Measurements from ENCODE around the gene TPPP.
A peak's percentile ranks its signal among the peaks of the same experiment; 100 is the strongest.
"Not testable (repeated sequence)": the region's sequence is repeated elsewhere in the genome, so short reads cannot be mapped to it uniquely, and the experiment has no call there.

TPPP gene

DNA sequence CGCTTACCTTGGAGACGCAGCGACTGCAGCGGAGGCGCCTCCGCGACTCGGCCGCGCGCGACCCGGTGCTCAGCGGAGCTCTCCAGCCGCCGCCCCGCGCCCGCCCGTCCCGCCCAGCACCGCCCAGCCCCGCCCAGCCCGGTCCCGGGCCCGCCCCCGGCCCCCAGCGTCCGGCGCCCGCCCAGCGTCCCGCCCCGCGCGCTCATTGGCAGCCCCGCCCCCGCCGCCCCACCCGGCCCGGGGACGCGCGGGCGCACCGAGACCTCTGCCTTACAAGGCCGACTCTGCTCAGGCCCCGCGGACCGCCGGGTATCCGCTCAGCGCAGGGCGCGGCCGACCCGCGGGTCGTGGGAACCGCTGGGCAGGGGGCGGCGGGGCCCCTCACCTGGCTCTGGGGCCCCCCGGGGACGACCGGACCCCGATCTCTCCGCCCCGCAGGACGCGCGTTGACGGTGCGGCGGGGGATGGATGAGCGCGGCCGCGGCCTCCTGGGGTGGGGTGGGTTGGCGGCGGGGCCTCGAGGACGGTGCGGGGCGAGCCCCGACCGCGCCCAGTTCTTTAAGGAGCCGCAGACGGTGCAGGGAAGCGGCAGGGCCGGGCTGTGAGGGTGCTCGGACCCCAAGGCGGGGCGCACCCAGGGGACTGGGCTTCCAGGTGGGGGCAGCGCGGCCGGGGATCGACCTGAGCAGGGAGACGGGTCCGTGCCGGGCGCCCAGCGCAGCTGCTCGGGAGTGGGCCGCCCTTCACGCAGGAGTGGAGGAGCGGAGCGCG, at the start of gene TPPP:
TPPP (minus strand) TSS at position 82 of the 771 bp plus-strand sequence. CDS start 15,292 bp downstream, outside the sequence.
- not testable (repeated sequence) for H3K9ac ChIP-seq

DNA sequence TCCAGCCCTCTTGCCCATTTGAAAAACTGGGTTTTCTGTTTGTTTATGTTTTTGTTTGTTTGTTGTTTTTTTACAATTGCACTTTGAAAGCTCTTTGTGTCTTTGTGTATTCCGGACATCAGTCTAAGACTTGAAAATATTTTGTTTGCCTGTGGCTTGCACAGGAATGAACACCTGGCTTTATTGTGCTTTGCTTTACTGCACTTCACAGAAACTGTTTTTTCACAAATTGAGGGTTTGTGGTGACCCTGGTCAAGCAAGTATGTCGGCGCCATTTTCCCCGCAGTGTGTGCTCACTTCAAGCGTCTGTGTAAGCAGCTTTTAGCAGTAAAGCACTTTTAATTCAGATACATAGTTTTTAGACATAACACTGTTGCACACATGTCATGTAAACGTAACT, 49.1 kb upstream of the TPPP start:
- H3K27ac ChIP-seq, H3K4me2 ChIP-seq, H3K9me3 ChIP-seq, H4K20me1 ChIP-seq, H3K4me3 ChIP-seq, H3K36me3 ChIP-seq, H3K27me3 ChIP-seq, H3K9ac ChIP-seq, H3K4me1 ChIP-seq: not testable (repeated sequence)

More for the DNA sequence above, at the start of gene TPPP:
- Histone ChIP-seq H3K27me3 (peaks cover 20% of the 10 kb centered on the region), H3K4me3 (peak within 1 kb of the TSS; percentile 64), H3K4me2 (peak within 1 kb of the TSS; percentile 88)
- not testable (repeated sequence) for H3K4me1 ChIP-seq, H3K36me3 ChIP-seq, H3K9me3 ChIP-seq, H3K27ac ChIP-seq, H4K20me1 ChIP-seq

- not testable (repeated sequence) for H3K9ac ChIP-seq, H3K27ac ChIP-seq, H3K4me3 ChIP-seq, H3K9me3 ChIP-seq, H3K4me2 ChIP-seq, H4K20me1 ChIP-seq, H3K27me3 ChIP-seq, H3K36me3 ChIP-seq, H3K4me1 ChIP-seq
Observed at GRCh38 chr5:734145-734544, 41.0 kb upstream of the TPPP start.

DNA sequence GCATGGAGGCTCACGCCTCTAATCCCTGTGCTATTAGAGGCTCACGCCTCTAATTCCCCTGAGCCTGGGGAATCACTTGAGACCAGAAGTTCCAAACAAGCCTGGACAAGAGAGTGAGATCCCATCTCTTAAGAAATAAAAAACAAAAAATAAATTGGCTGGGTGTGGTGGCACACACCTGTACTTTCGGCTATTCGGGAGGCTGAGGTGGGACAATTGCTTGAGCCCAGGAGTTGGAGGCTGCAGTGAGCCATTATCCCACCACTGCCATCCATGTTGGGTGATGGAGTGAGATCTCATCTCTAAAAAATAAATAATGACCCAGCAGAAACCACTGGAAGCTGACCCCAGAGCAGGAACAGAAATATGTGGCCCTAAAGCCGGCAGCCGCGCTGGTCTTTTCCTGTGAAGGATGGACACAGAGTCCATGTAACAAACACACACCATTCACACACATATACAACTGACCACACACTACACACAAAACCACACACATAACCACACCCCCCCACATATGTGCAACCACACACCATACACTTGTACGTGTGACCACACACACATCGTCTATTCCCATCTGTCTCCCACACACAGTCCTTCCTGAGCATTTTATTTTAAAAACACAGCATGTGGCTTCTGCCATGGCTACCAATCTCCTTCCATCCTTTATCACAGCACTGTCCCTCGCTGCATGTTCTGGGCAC, 39.8 kb upstream of the TPPP start:
- H3K4me3 ChIP-seq, H3K36me3 ChIP-seq, H3K27me3 ChIP-seq, H4K20me1 ChIP-seq, H3K9ac ChIP-seq, H3K9me3 ChIP-seq, H3K27ac ChIP-seq, H3K4me2 ChIP-seq, H3K4me1 ChIP-seq: not testable (repeated sequence)

DNA sequence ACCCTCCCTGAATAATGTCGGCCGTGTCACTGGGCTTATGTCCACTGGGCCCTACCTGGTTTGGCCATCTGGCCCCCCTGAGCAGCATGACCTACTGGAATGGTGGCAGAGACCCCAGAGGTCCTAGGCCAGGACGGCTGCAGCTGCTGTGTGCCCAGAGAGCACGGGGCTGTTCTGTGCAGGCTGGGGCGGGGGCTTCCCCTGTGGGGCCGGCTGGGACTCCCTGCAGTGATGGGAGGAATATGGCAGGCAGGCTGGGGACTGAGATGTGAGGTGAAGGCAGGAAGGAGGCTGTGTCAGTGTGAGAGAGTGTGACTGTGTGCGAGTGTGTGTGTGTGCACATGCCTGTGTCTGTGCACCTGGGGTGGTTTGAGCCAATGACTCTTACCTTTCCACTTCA, 36.1 kb upstream of the TPPP start:
- not testable (repeated sequence) for H3K27ac ChIP-seq, H3K9me3 ChIP-seq, H3K4me3 ChIP-seq, H3K9ac ChIP-seq, H3K27me3 ChIP-seq, H3K36me3 ChIP-seq, H3K4me1 ChIP-seq, H4K20me1 ChIP-seq, H3K4me2 ChIP-seq

- not testable (repeated sequence) for H4K20me1 ChIP-seq, H3K9ac ChIP-seq, H3K9me3 ChIP-seq, H3K27ac ChIP-seq, H3K36me3 ChIP-seq, H3K27me3 ChIP-seq, H3K4me3 ChIP-seq, H3K4me2 ChIP-seq, H3K4me1 ChIP-seq
Observed at GRCh38 chr5:727087-727486, 33.9 kb upstream of the TPPP start.

GRCh38 chr5:723865-724264, 30.7 kb upstream of the TPPP start:
- not testable (repeated sequence) for H3K4me3 ChIP-seq, H3K9ac ChIP-seq, H3K27me3 ChIP-seq, H3K36me3 ChIP-seq, H4K20me1 ChIP-seq, H3K4me2 ChIP-seq, H3K4me1 ChIP-seq, H3K27ac ChIP-seq
- peaks cover 14% of the 10 kb centered on the region for H3K9me3 ChIP-seq

GRCh38 chr5:723309-723708, 30.2 kb upstream of the TPPP start:
- not testable (repeated sequence) for H3K36me3 ChIP-seq, H4K20me1 ChIP-seq, H3K27ac ChIP-seq, H3K4me1 ChIP-seq, H3K9ac ChIP-seq, H3K4me3 ChIP-seq, H3K27me3 ChIP-seq, H3K4me2 ChIP-seq
- H3K9me3 ChIP-seq: peaks cover 14% of the 10 kb centered on the region

DNA sequence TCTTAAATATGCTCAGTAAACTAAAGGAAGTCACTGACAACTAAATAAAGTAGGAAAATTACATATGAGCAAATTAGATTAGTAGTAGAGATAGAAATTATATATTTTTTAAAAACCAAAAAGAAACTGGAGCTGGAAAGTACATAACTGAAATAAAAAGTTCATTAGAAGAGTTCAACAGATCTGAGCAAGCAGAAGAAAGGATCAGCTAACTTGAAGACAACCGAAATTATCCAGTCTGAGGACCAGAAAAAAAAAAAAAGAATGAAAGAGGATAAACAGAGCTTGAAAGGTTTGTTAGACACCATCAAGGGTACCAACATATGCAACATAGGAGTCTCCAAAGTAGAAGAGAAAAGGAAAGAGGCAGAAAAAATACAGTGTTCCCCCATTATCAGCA, 26.2 kb upstream of the TPPP start:
- H3K4me2 ChIP-seq, H3K27me3 ChIP-seq, H3K36me3 ChIP-seq, H4K20me1 ChIP-seq, H3K4me3 ChIP-seq, H3K4me1 ChIP-seq, H3K27ac ChIP-seq, H3K9ac ChIP-seq: not testable (repeated sequence)
- H3K9me3 ChIP-seq: peaks cover 14% of the 10 kb centered on the region

- H3K4me1 ChIP-seq: no peaks in the 10 kb centered on the region
- peaks cover 14% of the 10 kb centered on the region for H3K9me3 ChIP-seq
- H3K36me3 ChIP-seq: no peaks in the 10 kb centered on the region
- no peaks in the 10 kb centered on the region for H3K27me3 ChIP-seq
- H3K4me3 ChIP-seq: no peak overlapping the region
- no peaks in the 10 kb centered on the region for H4K20me1 ChIP-seq
- no peak for TF ChIP-seq Cebpa-rat (IDR thresholded peaks at IDR 0.05)
- no peak overlapping the region for H3K4me2 ChIP-seq
- H3K27ac ChIP-seq: no peak overlapping the region
- H3K9ac ChIP-seq: no peak overlapping the region
Observed at GRCh38 chr5:717143-717542, 24.0 kb upstream of the TPPP start.

DNA sequence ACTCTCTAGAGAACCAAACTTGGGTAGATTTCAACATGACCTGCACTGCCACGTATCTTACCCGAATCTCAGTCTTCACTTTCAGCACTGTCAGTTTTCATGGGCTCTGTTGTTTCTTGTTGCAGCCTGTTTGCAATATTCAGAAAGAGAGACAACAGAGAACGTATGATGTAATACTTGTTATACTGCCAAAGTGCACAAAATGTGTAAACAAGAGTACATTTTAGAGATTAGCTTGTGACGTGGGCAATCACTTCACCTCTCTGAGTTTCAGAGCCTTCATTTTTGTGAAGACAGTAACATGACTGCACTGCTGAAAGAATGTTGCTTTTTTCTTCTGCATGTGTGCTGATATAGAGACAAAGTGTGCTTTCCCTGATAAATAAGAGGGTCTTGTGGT, 23.6 kb upstream of the TPPP start:
- not testable (repeated sequence) for H3K36me3 ChIP-seq, H3K27ac ChIP-seq
- peaks cover 14% of the 10 kb centered on the region for H3K9me3 ChIP-seq

DNA sequence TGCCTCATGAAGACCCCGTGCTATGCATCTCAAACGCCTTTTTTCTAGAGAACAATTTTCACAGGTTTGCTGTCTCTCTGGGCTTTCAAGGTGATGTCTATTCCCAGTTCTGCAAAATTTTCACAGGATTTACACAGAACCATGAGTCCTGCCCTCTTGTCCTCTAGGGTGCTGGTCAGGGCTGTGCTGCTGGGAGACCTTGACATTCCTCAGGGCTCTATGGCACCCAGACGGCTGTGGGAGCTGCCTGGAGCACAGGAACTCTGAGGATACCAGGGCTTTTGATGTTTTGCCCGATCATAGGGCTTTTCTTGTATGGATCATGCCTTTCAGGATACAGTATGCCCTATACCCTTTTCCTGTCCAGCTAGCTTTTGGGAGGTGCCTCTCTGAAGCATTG, 22.5 kb upstream of the TPPP start:
- H3K27ac ChIP-seq, H3K4me1 ChIP-seq, H3K4me3 ChIP-seq, H4K20me1 ChIP-seq, H3K9ac ChIP-seq, H3K27me3 ChIP-seq, H3K4me2 ChIP-seq, H3K36me3 ChIP-seq: not testable (repeated sequence)
- H3K9me3 ChIP-seq: peaks cover 19% of the 10 kb centered on the region

More for the DNA sequence above, 23.6 kb upstream of the TPPP start:
- not testable (repeated sequence) for H4K20me1 ChIP-seq, H3K9ac ChIP-seq, H3K4me2 ChIP-seq, H3K4me3 ChIP-seq, H3K4me1 ChIP-seq, H3K27me3 ChIP-seq

DNA sequence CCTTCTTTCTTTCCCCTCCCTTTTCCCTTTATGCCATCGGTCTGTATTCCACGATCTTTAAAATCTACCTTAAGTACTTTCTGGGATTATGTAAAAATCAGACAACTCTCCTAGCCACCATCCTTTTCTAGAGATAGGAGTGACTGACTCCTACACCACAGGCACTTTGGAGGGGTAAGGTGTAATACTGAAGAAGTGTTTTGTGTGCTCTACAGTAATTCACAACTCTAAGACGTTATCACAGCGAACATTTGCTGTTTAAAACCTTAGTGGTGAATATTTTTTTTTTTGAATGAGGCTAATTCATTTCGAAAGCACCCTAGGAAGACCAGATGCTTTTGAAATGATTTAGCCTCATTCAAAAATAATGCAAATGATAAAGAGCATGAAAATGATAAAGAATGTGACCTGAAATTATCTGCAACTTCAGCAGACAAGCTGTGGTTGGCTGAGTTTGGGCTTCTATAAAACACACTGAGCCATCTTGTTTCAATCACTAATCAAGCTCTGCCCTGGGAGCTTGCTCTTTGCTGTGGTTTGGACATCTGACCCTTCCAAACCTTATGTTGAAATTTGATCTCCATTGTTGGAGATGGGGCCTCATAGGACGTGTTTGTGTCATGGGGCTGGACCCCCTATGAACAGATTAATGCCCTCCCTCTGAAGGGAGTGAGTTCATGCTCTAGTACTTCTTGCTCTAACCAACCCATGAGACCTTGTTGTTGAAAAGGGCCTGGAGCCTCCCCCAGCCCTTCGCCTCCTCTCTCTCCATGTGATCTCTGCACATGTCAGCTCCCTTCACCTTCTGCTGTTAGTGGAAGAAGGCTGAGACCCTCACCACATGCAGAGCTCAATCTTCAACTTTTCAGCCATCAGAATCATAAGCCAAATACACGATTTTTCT, 21.3 kb upstream of the TPPP start:
- H3K9ac ChIP-seq, H3K4me3 ChIP-seq, H4K20me1 ChIP-seq, H3K36me3 ChIP-seq, H3K4me1 ChIP-seq, H3K27ac ChIP-seq, H3K4me2 ChIP-seq, H3K27me3 ChIP-seq: not testable (repeated sequence)
- peaks cover 17% of the 10 kb centered on the region for H3K9me3 ChIP-seq

- not testable (repeated sequence) for H3K27me3 ChIP-seq, H3K4me1 ChIP-seq, H3K36me3 ChIP-seq, H3K4me2 ChIP-seq, H4K20me1 ChIP-seq, H3K27ac ChIP-seq, H3K4me3 ChIP-seq, H3K9ac ChIP-seq
- peaks cover 21% of the 10 kb centered on the region for H3K9me3 ChIP-seq
Observed at GRCh38 chr5:713686-714085, 20.5 kb upstream of the TPPP start.
